ENCODE results near the gene CAMK2D.

GRCh38 chr4:113469023-113469390, 292.5 kb downstream of the CAMK2D start:
- TF ChIP-seq CTCF (IDR thresholded peaks at IDR 0.05; ENCODE audit: low read depth, low read length, missing input control), result no peak
- no peak for TF ChIP-seq TAF1 (conservative IDR thresholded peaks at IDR 0.05)
- no peak for TF ChIP-seq YY1 (IDR thresholded peaks at IDR 0.05)
- no peak for TF ChIP-seq REST (IDR thresholded peaks at IDR 0.05)
- no peak for TF ChIP-seq SP1 (IDR thresholded peaks at IDR 0.05)
- TF ChIP-seq RAD21 (IDR thresholded peaks at IDR 0.05), result no peak
- TF ChIP-seq MAX (IDR thresholded peaks at IDR 0.05), result no peak
- no peak for TF ChIP-seq EGR1 (IDR thresholded peaks at IDR 0.05; ENCODE audit: low read depth in 2 of 2)
- no peak for TF ChIP-seq RXRA (IDR thresholded peaks at IDR 0.05)
- no peak for TF ChIP-seq GABPA (IDR thresholded peaks at IDR 0.05 in 1 of 2, conservative IDR thresholded peaks at IDR 0.05 in 1 of 2)
- no peak for TF ChIP-seq ZBTB33 (IDR thresholded peaks at IDR 0.05)
